ENCODE data around the gene HINFP. TPM values are rescaled to one million over a fixed set of nuclear protein-coding genes. Genes with fewer than 3 reads are reported as not detected.

Gene HINFP, protein sequence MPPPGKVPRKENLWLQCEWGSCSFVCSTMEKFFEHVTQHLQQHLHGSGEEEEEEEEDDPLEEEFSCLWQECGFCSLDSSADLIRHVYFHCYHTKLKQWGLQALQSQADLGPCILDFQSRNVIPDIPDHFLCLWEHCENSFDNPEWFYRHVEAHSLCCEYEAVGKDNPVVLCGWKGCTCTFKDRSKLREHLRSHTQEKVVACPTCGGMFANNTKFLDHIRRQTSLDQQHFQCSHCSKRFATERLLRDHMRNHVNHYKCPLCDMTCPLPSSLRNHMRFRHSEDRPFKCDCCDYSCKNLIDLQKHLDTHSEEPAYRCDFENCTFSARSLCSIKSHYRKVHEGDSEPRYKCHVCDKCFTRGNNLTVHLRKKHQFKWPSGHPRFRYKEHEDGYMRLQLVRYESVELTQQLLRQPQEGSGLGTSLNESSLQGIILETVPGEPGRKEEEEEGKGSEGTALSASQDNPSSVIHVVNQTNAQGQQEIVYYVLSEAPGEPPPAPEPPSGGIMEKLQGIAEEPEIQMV
- 13.5 TPM for total RNA-seq
- long read RNA-seq, transcript HINFP-201 (10 exons, 3,163 nt) = major isoform, 11 of 23 reads
- long read RNA-seq, partial matches to known transcripts = 3 of 23 reads
- long read RNA-seq, other reads (novel, unspliced or antisense) = 8 of 23 reads

DNA sequence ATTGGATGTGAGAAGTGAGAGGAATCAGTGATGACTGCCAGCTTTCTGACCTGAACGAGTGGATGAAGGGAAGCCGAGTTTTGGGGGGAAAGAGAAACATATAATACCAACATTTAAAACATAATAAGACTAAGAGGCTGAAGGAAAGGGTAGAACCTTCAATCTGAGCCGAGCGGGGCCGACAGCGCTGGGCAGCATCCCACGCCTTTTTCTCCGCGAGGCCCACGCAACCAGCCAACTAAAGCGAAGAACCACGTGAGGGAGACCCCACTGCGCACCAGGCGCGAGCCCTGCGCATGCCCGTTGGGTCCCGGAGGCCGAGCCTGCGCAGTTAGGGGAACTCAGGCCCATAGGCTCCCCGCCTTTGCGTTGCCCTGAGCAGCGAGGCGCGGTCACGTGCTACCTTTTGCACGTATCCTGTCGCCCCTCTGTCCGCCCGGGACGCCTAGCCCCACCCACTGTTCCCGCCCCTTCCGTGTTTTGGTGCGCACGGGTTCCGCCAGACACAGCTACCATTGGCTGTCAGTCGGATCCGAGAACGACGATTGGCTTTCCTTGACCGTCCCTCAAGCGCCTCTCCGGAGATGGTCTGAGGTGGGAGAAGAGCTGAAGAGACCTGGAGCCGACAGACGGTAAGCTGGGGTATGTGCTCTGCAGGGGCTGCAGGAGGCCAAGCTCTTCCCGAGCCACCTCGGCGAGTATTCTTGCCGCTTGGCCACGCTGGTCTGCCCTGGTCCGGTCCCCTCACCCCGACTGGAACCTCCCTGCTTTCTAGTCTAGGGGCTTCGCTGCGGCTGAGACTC is at the start of gene HINFP:
TSS of gene HINFP (plus strand) at position 573 of the 803 bp plus-strand sequence. CDS start 5,365 bp downstream, outside the sequence.
- DNase-seq (ENCODE audit: low spot score) = peak; percentile 100

DNA sequence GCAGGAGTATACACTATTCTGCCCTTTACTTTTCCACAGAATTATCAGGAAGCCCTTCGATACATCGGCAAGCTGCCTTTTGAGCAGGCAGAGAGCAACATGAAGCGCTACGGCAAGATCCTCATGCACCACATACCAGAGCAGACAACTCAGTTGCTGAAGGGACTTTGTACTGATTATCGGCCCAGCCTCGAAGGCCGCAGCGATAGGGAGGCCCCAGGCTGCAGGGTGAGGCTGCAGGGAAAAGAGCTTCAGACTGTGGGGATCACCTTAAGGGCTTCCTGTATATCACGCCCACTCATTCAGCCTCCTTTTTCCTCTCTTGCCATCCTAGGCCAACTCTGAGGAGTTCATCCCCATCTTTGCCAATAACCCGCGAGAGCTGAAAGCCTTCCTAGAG is 43.5 kb upstream of the HINFP start:
- no peak for DNase-seq (ENCODE audit: low spot score)

DNA sequence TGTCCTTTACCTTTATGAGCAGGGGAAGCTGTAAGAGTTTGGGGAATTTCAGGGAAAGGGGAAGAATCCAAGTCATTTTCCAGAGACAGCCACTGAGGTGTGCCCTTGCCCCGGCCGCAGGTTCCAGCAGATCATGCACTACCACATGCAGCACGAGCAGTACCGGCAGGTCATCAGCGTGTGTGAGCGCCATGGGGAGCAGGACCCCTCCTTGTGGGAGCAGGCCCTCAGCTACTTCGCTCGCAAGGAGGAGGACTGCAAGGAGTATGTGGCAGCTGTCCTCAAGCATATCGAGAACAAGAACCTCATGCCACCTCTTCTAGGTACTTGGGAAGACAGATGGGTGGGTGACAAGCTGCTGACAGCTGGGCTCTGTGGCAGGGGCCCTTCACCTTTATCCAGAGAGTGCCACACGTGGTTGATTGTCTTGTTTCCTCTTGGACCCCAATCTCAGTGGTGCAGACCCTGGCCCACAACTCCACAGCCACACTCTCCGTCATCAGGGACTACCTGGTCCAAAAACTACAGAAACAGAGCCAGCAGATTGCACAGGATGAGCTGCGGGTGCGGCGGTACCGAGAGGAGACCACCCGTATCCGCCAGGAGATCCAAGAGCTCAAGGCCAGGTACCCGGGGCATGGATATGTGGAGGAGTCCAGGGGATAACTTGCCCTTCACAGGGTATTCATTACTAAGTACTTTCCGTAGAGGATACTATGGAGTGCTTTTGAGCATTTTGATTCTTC is 42.5 kb upstream of the HINFP start:
- no peak for DNase-seq (ENCODE audit: low spot score)

DNA sequence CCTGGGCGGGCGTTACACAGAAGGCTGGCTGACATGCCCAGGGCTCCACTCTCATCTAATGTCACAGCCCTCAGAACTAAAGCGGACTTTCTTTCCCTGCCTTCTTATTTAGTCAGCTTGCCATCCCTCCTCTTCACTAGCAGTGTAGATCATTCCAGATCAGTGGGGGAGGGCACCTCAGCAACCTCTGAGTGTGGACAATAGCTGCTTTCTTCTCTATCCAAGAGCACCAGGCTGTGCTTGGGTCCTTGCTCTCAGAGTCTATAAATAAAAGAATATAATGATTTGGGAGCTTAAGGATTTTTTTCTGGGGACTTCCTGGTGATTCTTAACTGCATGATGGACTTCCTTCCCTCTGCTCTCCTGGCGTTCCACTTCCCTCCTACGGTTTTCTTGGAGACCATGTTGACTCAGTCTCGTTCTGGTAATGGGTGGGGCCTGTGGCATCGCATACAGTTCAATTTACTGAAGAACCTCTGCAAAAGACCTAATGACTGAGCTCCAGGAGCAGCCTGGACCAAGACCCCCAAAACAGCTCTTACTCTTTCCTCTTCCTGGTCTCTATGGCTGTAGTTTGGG is 39.6 kb upstream of the HINFP start:
- DNase-seq (ENCODE audit: low spot score) = no peak

DNA sequence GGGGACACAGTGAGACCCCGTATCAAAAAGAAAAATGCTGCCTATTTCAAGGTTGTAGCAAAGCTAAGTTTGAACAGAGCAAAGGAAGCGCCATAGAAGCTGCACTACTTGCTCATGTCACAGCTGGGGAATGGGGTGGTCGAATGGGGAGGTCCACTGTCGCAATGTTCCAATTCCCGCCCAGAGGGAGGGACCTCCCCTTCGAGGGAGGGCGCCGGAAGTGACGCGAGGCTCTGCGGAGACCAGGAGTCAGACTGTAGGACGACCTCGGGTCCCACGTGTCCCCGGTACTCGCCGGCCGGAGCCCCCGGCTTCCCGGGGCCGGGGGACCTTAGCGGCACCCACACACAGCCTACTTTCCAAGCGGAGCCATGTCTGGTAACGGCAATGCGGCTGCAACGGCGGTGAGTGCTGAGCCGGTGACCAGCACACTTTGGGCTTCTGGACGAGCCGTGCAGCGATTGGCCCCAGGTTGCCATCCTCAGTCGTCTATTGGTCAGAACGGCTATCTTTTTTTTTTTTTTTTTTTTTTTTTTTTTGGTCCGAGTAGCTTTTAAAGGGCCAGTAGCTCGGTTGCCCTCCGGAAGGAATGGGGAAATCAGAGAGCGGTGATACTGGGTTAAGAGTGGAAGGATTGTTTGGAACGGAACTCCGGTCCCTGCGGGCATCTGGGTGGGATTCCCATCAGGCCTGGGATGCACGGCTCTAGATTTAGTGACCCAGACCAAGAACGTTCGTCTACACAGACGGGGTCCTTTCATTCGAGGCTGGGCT is 36.5 kb upstream of the HINFP start, which contains the start of gene HMBS:
TSS of gene HMBS (plus strand) at position 219 of the 774 bp plus-strand sequence. CDS start at position 372, 153 bp downstream.
- peak; percentile 98 for DNase-seq (ENCODE audit: low spot score)

DNA sequence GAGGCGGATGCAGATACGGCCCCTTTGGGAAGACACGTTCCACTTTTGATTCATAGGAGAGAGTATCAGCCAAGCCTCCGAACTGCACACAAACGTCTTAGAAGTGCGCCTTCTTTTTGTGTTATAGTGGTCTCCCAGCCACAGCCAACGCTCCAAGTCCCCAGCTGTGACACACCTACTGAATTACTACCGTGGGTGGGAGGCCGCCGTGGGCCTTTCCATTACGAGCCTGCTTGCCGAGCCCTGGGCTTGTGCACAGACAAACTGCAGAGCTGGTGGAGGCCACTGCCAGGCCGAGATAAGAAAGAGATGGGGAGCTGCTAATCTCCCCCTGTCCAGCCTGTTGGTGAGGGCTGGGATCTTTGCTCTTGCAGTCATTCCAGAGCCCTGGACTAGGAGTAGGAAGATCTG is 35.9 kb upstream of the HINFP start:
- DNase-seq (ENCODE audit: low spot score) = no peak

DNA sequence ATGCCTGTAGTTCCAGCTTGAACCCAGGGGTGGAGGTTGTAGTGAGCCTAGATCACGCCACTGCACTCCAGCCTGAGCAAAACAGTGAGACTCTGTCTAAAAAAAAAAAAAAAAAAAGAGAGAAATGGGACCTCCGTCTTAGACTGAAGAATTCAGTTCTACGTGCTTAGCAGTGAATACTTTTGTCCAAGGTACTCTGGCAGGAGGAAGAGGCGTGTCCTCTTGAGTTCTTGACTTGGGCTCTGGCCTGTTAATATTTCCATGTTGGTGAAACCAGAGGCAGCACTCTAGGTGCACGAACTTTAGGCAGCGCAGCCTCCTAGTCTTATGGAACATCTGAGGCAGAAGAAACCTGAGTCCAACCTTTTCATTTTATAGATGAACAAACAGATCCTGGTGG is 34.3 kb upstream of the HINFP start:
- no peak for DNase-seq (ENCODE audit: low spot score)

DNA sequence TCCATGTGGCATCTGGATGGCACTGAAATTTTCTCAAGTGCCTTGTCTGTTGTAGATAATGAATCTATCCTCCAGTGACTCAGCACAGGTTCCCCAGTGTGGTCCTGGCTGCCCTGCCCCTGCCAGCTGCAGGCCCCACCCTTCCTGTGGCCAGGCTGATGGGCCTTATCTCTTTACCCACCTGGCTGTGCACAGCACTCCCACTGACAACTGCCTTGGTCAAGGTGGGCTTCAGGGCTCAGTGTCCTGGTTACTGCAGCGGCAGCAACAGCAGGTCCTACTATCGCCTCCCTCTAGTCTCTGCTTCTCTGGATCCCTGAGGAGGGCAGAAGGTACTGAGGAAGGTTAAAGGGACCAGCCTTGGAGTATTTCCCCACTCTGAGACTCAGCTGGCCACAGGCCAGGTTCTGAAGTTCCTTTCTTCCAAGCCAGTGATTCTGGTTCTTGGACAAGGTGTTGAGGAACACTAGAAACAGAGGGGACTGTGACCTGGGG is 33.6 kb upstream of the HINFP start:
- no peak for DNase-seq (ENCODE audit: low spot score)

DNA sequence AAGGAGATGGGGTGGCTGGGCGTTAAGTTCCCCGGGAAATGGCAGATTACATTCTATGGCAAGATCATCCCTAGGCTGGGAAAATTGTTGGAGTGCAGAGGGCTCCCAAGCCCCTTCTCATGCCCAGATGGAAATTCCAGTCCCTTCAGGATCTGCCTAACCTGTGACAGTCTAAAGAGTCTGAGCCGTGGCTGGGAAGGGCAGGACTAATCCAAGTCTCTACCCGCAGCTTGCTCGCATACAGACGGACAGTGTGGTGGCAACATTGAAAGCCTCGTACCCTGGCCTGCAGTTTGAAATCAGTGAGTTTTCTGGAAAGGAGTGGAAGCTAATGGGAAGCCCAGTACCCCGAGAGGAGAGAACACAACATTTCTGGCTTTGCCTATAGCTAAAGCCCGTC is 33.0 kb upstream of the HINFP start:
- DNase-seq (ENCODE audit: low spot score) = no peak

DNA sequence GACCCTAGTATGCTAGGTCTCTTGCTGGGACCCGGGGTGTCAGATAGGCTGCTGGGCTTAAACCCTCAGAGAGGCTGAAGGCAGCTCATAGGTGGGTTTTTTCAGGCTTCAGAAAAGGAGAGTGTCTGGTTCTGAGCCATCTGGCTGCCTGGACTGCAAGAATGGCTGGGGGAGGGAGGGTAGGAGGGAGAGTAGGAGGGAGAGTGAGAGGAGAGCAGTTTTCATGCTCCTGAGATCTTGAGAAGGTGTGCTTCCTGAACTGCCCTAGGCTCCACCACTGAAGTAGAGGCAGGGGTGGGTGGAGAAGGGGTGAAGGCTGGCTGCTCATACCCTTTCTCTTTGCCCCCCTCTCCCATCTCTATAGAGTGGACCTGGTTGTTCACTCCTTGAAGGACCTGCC is 32.1 kb upstream of the HINFP start:
- DNase-seq (ENCODE audit: low spot score) = no peak

DNA sequence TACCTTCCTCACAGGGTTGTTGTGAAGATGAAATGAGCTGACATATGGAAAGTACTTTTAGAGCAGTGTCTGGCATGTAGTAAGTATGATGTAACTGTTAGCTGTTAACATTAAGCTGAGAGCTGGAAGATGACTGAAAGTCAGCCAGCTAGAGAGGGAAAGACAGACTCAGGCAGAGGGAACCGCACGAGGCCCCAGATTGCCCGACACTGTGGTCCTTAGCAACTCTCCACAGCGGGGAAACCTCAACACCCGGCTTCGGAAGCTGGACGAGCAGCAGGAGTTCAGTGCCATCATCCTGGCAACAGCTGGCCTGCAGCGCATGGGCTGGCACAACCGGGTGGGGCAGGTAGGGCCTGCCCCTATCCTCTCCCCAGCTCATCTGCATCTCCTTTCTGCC is 30.2 kb upstream of the HINFP start:
- no peak for DNase-seq (ENCODE audit: low spot score)

DNA sequence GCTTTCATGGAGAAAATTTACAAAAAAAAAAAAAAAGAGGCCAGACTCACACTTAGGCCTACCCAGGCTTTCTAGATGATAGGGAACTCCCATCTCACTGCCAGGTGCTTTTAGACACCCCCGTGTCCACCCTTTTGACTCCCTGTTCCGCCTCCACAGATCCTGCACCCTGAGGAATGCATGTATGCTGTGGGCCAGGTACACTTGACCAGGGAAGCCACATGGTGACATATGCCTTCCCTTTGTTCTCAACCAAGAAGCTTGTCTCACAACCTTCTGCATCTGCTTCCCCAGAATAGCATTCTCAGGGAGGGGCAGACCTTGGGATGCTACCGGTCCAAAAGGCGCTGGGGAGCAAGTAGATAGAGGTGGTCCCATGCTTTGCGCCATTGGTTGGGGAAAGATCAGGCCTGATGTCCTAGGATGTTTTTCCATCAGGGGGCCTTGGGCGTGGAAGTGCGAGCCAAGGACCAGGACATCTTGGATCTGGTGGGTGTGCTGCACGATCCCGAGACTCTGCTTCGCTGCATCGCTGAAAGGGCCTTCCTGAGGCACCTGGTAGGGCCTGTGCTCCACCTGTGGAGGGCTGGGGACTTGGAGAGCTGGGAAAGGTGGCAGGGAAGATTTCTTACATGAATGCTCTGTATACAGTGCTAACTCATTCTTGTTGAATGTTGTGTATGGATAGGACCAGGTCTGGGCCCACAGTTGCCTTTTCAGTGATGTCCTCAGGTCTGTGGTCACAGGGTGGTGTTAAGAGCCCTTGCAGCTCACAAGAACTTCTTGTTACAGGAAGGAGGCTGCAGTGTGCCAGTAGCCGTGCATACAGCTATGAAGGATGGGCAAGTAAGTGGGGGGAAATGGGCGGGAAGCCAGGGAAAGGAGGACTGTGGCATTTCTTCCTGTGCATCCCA is 29.2 kb upstream of the HINFP start:
- DNase-seq (ENCODE audit: low spot score) = no peak

DNA sequence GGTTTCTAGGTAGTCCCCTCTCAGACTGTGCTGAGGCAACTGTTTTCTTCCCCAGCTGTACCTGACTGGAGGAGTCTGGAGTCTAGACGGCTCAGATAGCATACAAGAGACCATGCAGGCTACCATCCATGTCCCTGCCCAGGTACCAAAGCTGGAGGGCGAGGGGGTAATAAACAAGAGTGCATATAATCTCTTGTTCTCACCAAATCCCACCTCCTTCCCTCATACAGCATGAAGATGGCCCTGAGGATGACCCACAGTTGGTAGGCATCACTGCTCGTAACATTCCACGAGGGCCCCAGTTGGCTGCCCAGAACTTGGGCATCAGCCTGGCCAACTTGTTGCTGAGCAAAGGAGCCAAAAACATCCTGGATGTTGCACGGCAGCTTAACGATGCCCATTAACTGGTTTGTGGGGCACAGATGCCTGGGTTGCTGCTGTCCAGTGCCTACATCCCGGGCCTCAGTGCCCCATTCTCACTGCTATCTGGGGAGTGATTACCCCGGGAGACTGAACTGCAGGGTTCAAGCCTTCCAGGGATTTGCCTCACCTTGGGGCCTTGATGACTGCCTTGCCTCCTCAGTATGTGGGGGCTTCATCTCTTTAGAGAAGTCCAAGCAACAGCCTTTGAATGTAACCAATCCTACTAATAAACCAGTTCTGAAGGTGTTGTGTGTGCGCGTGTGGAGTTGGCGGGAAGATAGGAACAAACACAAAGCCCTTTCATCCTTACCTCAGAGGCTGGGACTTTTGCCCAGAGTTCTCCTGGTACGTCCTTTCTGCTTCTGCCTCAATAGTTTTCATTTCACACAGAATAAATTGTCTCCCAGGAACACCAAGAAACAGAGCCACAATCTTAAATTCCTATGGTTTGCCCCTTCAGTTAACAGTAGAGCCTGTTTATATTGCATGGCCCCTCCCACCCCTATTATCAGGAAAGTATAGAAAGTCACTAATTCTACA is 28.2 kb upstream of the HINFP start:
- DNase-seq (ENCODE audit: low spot score) = no peak

DNA sequence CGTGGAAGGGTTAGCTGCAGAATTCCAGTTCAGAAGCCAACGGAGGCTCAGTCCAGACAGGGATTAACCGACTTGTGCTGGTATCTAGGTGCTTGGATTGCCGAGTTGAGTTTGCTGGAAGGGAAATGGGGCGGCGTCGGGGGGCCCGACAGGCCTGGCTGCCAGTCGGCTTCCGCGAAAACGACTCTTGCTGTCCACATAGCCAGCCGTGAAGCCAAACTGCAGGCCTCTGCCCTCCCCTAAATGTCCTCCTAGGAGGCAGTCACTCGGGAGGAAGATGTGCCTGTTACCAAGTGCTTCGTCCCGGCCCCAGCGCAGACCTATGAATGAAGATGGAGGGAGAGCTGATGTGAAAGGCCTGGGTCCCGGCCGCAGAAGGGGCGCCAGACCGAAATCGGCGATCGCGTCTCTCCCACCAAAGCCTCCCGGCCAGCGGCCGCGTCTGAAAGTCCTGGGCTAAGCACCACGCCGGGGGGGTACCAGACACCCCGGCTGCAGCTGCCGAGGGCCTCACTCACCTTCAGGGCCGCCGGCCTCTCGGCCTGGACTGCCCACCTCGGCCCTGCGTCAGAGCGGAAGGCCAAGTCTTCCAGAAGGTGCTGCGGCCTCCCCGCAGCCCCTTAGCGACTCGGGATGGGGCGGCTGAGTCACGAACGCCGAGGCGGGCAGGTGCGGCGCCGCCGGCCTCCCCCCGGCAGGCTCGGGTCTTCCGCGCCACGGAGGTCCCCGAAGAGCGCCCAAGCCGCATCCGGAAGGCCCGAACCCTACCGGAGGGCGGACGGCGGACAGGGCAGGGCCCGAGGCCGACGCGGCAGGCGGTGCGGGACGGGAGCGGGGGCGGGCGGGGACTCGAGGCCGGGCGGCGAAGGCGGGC is 27.2 kb upstream of the HINFP start:
- no peak for DNase-seq (ENCODE audit: low spot score)

DNA sequence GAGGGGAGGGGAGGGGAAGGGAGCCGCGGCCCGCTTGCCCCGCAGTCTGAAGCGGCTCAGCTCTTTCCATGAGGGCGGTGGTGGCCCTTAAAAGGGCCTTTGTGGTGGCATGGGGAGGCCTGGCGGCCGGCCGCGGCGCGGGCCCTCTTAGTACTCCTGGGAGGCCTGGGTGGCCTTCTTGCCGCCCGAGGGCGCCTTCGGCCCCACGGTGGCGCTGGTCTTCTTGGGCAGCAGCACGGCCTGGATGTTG is 26.6 kb upstream of the HINFP start:
- DNase-seq (ENCODE audit: low spot score) = peak; percentile 93

DNA sequence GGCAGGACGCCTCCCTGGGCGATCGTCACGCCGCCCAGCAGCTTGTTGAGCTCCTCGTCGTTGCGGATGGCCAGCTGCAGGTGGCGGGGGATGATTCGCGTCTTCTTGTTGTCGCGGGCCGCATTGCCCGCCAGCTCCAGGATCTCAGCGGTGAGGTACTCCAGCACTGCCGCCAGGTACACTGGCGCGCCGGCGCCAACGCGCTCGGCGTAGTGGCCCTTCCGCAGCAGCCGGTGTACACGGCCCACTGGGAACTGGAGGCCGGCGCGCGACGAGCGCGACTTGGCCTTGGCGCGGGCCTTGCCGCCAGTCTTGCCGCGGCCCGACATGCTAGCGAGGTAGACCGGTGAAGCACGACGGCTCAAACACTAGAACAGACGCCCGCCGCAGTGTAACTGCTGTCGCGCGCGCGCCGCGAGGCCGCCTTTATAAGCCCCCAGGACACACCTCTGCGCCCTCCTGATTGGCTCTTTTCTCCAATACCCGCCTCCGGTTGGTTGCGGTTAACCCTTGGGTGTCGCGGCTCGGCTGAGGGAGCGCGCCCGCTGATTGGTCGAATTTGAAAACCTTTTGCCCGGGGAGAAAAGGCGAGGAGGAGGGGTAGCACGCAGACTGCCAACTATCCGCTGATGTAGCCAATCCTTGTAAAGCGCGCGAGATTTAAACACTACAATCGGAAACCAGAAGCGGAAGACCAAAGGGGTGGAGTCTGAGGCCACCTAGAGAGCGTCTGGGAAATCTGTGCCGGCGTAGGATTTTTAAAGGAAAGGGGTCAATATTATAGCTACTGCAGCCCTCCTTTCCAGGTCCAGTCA is 26.1 kb upstream of the HINFP start:
- peak; percentile 99 for DNase-seq (ENCODE audit: low spot score)

All from mesenteric fat pad (tissue), 1 donor.